Measurements from ENCODE around the gene VGLL4.

GRCh38 chr3:11601446-11602238, 42.1 kb downstream of the VGLL4 start:
- TF ChIP-seq NFE2L2 (IDR thresholded peaks at IDR 0.05; ENCODE audit: low read depth, low read length) (peak; percentile 36; the same call in 1 of the 2 replicates), CTCF (conservative IDR thresholded peaks at IDR 0.05; ENCODE audit: low read depth, low read length) (no peak), BHLHE40 (IDR thresholded peaks at IDR 0.05; ENCODE audit: low read depth, low read length) (no peak), POLR2A (IDR thresholded peaks at IDR 0.05; ENCODE audit: low read depth, low read length) (no peak; the same call in 1 of the 2 replicates), FOS (IDR thresholded peaks at IDR 0.05; ENCODE audit: low read depth, low read length) (no peak), CEBPB (IDR thresholded peaks at IDR 0.05; ENCODE audit: low read depth, low read length) (no peak), RAD21 (IDR thresholded peaks at IDR 0.05; ENCODE audit: low read length) (no peak), SMC3 (IDR thresholded peaks at IDR 0.05; ENCODE audit: low read depth, low read length) (no peak)

Measured in IMR-90 (cell line).